Ishikawa (cell line): ENCODE measurements around the gene SCN4B.

Source experiments
- CEBPB ChIP-seq: IDR thresholded peaks from 2 replicates; pipeline ENCODE4 v1.6.1; 2012
- CREB1 ChIP-seq: IDR thresholded peaks from 2 replicates; pipeline ENCODE4 v1.6.1; 2012; ENCODE audit warnings: low read depth
- EGR1 ChIP-seq: IDR thresholded peaks from 2 replicates; pipeline ENCODE4 v1.6.1; 2012
- EP300 ChIP-seq: IDR thresholded peaks from 2 replicates; pipeline ENCODE4 v1.6.1; 2012; ENCODE audit warnings: borderline replicate concordance
- FOXM1 ChIP-seq: IDR thresholded peaks from 2 replicates; pipeline ENCODE4 v1.6.1; 2012; ENCODE audit warnings: low read depth, borderline replicate concordance
- TEAD4 ChIP-seq: IDR thresholded peaks from 2 replicates; pipeline ENCODE4 v1.6.1; 2012
- TF ChIP-seq, protein P1 (sequence below): IDR thresholded peaks from 2 replicates; pipeline ENCODE4 v1.6.1; 2012; ENCODE audit warnings: low read depth, mild to moderate bottlenecking

DNA sequence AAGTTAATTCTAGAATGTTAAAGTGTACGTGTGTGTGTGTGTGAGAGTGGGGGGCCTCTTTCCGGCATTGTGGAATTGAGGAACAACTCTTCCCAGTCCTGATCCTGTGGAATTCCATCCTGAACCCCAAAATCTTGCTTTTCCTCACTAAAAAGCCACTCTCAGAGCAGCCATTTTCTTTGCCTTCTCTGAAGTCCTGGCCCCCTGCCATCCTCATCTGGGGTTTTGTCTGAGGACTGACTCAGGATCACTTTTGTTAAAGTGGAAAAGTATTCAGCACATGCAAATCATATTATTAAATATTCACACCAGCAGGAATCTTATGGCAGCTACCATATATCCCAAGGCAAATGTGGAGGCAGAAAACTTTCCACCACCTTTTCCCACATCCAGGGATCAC lies 3.8 kb downstream of the SCN4B start:
- TF ChIP-seq EP300 = no peak
- no peak for TF ChIP-seq CREB1
- TF ChIP-seq FOXM1 = no peak
- no peak for TF ChIP-seq CEBPB
- TF ChIP-seq, protein P1, sequence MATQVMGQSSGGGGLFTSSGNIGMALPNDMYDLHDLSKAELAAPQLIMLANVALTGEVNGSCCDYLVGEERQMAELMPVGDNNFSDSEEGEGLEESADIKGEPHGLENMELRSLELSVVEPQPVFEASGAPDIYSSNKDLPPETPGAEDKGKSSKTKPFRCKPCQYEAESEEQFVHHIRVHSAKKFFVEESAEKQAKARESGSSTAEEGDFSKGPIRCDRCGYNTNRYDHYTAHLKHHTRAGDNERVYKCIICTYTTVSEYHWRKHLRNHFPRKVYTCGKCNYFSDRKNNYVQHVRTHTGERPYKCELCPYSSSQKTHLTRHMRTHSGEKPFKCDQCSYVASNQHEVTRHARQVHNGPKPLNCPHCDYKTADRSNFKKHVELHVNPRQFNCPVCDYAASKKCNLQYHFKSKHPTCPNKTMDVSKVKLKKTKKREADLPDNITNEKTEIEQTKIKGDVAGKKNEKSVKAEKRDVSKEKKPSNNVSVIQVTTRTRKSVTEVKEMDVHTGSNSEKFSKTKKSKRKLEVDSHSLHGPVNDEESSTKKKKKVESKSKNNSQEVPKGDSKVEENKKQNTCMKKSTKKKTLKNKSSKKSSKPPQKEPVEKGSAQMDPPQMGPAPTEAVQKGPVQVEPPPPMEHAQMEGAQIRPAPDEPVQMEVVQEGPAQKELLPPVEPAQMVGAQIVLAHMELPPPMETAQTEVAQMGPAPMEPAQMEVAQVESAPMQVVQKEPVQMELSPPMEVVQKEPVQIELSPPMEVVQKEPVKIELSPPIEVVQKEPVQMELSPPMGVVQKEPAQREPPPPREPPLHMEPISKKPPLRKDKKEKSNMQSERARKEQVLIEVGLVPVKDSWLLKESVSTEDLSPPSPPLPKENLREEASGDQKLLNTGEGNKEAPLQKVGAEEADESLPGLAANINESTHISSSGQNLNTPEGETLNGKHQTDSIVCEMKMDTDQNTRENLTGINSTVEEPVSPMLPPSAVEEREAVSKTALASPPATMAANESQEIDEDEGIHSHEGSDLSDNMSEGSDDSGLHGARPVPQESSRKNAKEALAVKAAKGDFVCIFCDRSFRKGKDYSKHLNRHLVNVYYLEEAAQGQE = no peak
- TF ChIP-seq EGR1 = no peak
- TF ChIP-seq TEAD4 = no peak
